Sigmoid colon (tissue), 7 donors: Measurements from ENCODE around the gene CERS6. TPM values are rescaled to one million over a fixed set of nuclear protein-coding genes. Genes with fewer than 3 reads are reported as not detected.

Experiments used
- DNase-seq: peaks from one replicate; pipeline ENCODE4 v3.0.0-alpha.2; 2019
- H3K27ac ChIP-seq, 4 donors: fragments of 200-600 bp; sonication (generic); one replicate each; pipeline ENCODE4 v1.5.1; 2016 to 2019; ENCODE audit warnings: mild to moderate bottlenecking in 1 of 4
- H3K27me3 ChIP-seq, 3 donors: fragments of 200-600 bp; sonication (generic); one replicate each; pipeline ENCODE4 v1.5.1; 2019; ENCODE audit warnings: mild to moderate bottlenecking in 1 of 3
- H3K36me3 ChIP-seq, 4 donors: fragments of 200-600 bp; sonication (generic); one replicate each; pipeline ENCODE4 v1.5.1; 2016 to 2019
- H3K4me1 ChIP-seq, 4 donors: fragments of 200-600 bp; sonication (generic); one replicate each; pipeline ENCODE4 v1.5.1; 2017 to 2019
- H3K4me3 ChIP-seq, 4 donors: fragments of 200-600 bp; sonication (generic); one replicate each; pipeline ENCODE4 v1.5.1; 2017 to 2019; ENCODE audit warnings: mild to moderate bottlenecking in 2 of 4, moderate library complexity in 1 of 4
- H3K9me3 ChIP-seq, 4 donors: fragments of 200-600 bp in 3 of 4; sonication (generic) in 3 of 4; one replicate each; pipeline versions ENCODE4 v1.5.1 to v1.6.1; 2013 to 2019
- CTCF ChIP-seq, 4 experiments: fragments of 450-650 bp in 3 of 4; fragments of 200-600 bp in 1 of 4; IDR thresholded peaks; one replicate each; pipeline ENCODE4 v1.5.1; 2016 to 2019; ENCODE audit warnings: antibody characterized with exemption in 4 of 4, mild to moderate bottlenecking in 3 of 4, moderate library complexity in 2 of 4
- EP300 ChIP-seq, 4 donors: sonication (generic); formaldehyde crosslinking; IDR thresholded peaks; one replicate each; pipeline ENCODE4 v1.6.1; 2017; ENCODE audit warnings: antibody characterized with exemption in 4 of 4
- POLR2A ChIP-seq, 2 donors: fragments of 450-650 bp; IDR thresholded peaks; one replicate each; pipeline ENCODE4 v1.6.1; 2016; ENCODE audit warnings: antibody characterized with exemption in 2 of 2, mild to moderate bottlenecking in 2 of 2, moderate library complexity in 2 of 2
- POLR2AphosphoS5 ChIP-seq, 4 donors: sonication (generic); formaldehyde crosslinking; IDR thresholded peaks; one replicate each; pipeline ENCODE4 v1.6.1; 2017; ENCODE audit warnings: antibody characterized with exemption in 4 of 4
- WGBS, 2 donors: extraction: QIAGEN DNeasy Blood & Tissue Kit; methylation state at CpG; one replicate each; pipeline ENCODE4 v1.1.7; 2013; 5-methylcytosine and 5-hydroxymethylcytosine counted together
- intact Hi-C: fragments of 100-400 bp; cut with DNase I; formaldehyde crosslinking; loops from one replicate; pipeline ENCODE4 v1.15.1; 2023
- polyA plus RNA-seq, 3 donors: library from polyadenylated mRNA; stranded (reverse); fragments of 200-250 nt; gene quantifications; one replicate each; pipeline ENCODE4 v1.2.3, GENCODE V29; 2013
- total RNA-seq, 4 donors: library from RNA; depleted of rRNA; stranded (reverse); fragments of >200 nt; gene quantifications; one replicate each; pipeline ENCODE4 v1.1.0, GENCODE V29; 2016
- donor health status: healthy with polysubstance abuse.
- donor health status: Bipolar disorder and iron deficiency.
- donor health status: healthy.

Gene CERS6
- total and polyA plus RNA-seq, 7 donors: 4.4 to 21.0 (median 11.2) TPM

DNA sequence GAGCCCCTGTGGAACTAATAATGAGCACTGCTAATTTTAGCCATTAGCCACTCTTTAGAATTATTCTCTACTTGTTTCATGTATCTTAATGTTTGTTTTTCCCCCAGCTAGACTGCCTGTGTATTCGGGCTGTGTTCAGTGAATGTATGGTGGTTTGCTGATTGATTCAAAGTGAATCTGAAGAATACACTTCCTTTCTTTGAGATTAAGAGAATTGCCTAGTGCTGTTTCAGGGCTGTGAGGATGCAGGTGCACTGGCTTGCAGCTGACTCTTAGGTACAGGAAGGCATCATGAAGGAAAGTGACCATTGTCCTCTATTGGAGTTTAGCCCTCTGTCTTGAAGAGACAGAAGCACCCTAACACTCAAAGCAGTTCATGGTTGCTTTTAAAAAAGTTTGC, 138.7 kb downstream of the CERS6 start:
- intact Hi-C loops: no loop called here

GRCh38 chr2:168596881-168597655, 141.0 kb downstream of the CERS6 start:
- H3K27me3 ChIP-seq: no peaks in the 10 kb centered on the region
- intact Hi-C loops: no loop called here
- no peak overlapping the region for H3K4me3 ChIP-seq
- no peak for TF ChIP-seq EP300 (IDR thresholded peaks at IDR 0.05)
- no peak for TF ChIP-seq POLR2A (IDR thresholded peaks at IDR 0.05)
- no peak for TF ChIP-seq CTCF (IDR thresholded peaks at IDR 0.05)
- no peaks in the 10 kb centered on the region for H3K4me1 ChIP-seq
- DNase-seq: no peak
- no peaks in the 10 kb centered on the region for H3K9me3 ChIP-seq
- no peaks in the 10 kb centered on the region for H3K36me3 ChIP-seq
- WGBS, 2 donors: 85 to 93% methylated on average over 6 of the region's 6 CpGs
- H3K27ac ChIP-seq: no peak overlapping the region

More for the DNA sequence above, 138.7 kb downstream of the CERS6 start:
- DNase-seq: no peak
- no peaks in the 10 kb centered on the region for H3K4me1 ChIP-seq
- no peaks in the 10 kb centered on the region for H3K36me3 ChIP-seq
- H3K9me3 ChIP-seq: no peaks in the 10 kb centered on the region
- H3K4me3 ChIP-seq: no peak overlapping the region
- no peaks in the 10 kb centered on the region for H3K27me3 ChIP-seq
- TF ChIP-seq POLR2A (IDR thresholded peaks at IDR 0.05) (no peak), POLR2AphosphoS5 (IDR thresholded peaks at IDR 0.05) (no peak), EP300 (IDR thresholded peaks at IDR 0.05) (no peak), CTCF (IDR thresholded peaks at IDR 0.05) (no peak)
- H3K27ac ChIP-seq: no peak overlapping the region
- 45 to 61% methylated on average over 1 of the region's 1 CpG for WGBS, 2 donors

- Histone ChIP-seq H3K4me3 (no peak overlapping the region), H3K9me3 (peaks cover 0 to 2% (median under 1%) of the 10 kb centered on the region in 4 donors), H3K4me1 (no peaks in the 10 kb centered on the region), H3K36me3 (no peaks in the 10 kb centered on the region), H3K27ac (no peak overlapping the region), H3K27me3 (no peaks in the 10 kb centered on the region)
- intact Hi-C loops: no loop called here
- no peak for DNase-seq
- TF ChIP-seq POLR2AphosphoS5 (IDR thresholded peaks at IDR 0.05) (no peak), CTCF (IDR thresholded peaks at IDR 0.05) (no peak), EP300 (IDR thresholded peaks at IDR 0.05) (no peak), POLR2A (IDR thresholded peaks at IDR 0.05) (no peak)
- WGBS, 2 donors: 95 to 98% methylated on average over 1 of the region's 1 CpG
These were observed 143.7 kb downstream of the CERS6 start for GRCh38 chr2:168599738-168600137.

- no peak for TF ChIP-seq POLR2A (IDR thresholded peaks at IDR 0.05)
- TF ChIP-seq EP300 (IDR thresholded peaks at IDR 0.05): no peak
- TF ChIP-seq CTCF (IDR thresholded peaks at IDR 0.05): no peak
- no peak for TF ChIP-seq POLR2AphosphoS5 (IDR thresholded peaks at IDR 0.05)
- H3K9me3 ChIP-seq: peaks cover 0 to 11% (median 1%) of the 10 kb centered on the region in 4 donors
- no peak overlapping the region for H3K4me3 ChIP-seq
- no peaks in the 10 kb centered on the region for H3K4me1 ChIP-seq
- no peaks in the 10 kb centered on the region for H3K27me3 ChIP-seq
- no peaks in the 10 kb centered on the region for H3K36me3 ChIP-seq
- intact Hi-C loops: no loop called here
- DNase-seq: no peak
- WGBS, 2 donors: 25 to 74% methylated on average over 2 of the region's 2 CpGs
- H3K27ac ChIP-seq: no peak overlapping the region
These were observed 144.9 kb downstream of the CERS6 start for GRCh38 chr2:168600949-168601348.
